Transverse colon (tissue), 4 donors: Measurements from ENCODE around the gene SLC32A1.

ENCODE experiments used
- CTCF ChIP-seq, 5 experiments: fragments of 200-600 bp in 3 of 5; fragments of 450-650 bp in 2 of 5; sonication (generic) in 3 of 5; IDR thresholded peaks; 1 replicate in 2 of 5; 2 replicates in 3 of 5; pipeline ENCODE4 v1.5.1; 2016 to 2017; ENCODE audit warnings: antibody characterized with exemption in 5 of 5, inconsistent platforms in 3 of 5, mild to moderate bottlenecking in 2 of 5, moderate library complexity in 1 of 5
- POLR2A ChIP-seq: fragments of 450-650 bp; IDR thresholded peaks from one replicate; pipeline ENCODE4 v1.6.1; 2016; ENCODE audit warnings: antibody characterized with exemption, mild to moderate bottlenecking, moderate library complexity
- POLR2AphosphoS5 ChIP-seq, 3 donors: sonication (generic); formaldehyde crosslinking; IDR thresholded peaks; one replicate each; pipeline ENCODE4 v1.6.1; 2016; ENCODE audit warnings: antibody characterized with exemption in 3 of 3

- TF ChIP-seq CTCF (IDR thresholded peaks at IDR 0.05) (no peak), POLR2AphosphoS5 (IDR thresholded peaks at IDR 0.05) (no peak), POLR2A (no peak)
Observed at GRCh38 chr20:38723848-38724625, at the start of gene SLC32A1.
